SK-N-SH (cell line): Measurements from ENCODE around the gene ULBP2. TPM values are rescaled to one million over a fixed set of nuclear protein-coding genes. Genes with fewer than 3 reads are reported as not detected.
"Not testable (repeated sequence)": the region's sequence is repeated elsewhere in the genome, so short reads cannot be mapped to it uniquely, and the experiment has no call there.

Experiments
- CTCF ChIA-PET: fragments of 300-600, 350-600 bp; formaldehyde crosslinking; extraction: SDS; loops from one replicate; lab custom pipeline; 2021; lab: Yijun Ruan, JAX
- POLR2A ChIA-PET: fragments of 350-600 bp; sonication (Branson Sonifier 250); formaldehyde crosslinking; extraction: SDS; loops from one replicate; lab custom pipeline; 2020; ENCODE audit warnings: antibody characterized with exemption, inconsistent platforms; lab: Yijun Ruan, JAX
- DNase-seq: peaks from one replicate; pipeline ENCODE4 v3.0.0; 2012
- H2AFZ ChIP-seq: fragments of 200-600 bp; sonication (generic); 2 replicates; pipeline ENCODE4 v1.8.1; 2016; ENCODE audit warnings: antibody characterized with exemption, mild to moderate bottlenecking, low read depth
- H3F3A ChIP-seq: fragments of 200-600 bp; sonication (generic); replicated peaks from 2 replicates; pipeline ENCODE3; 2016; ENCODE audit warnings: antibody characterized with exemption, mild to moderate bottlenecking; ENCODE audit not compliant: insufficient read depth
- H3K27ac ChIP-seq, 2 experiments: fragments of 200-500 bp in 1 of 2; fragments of 200-600 bp in 1 of 2; sonication (Bioruptor generic) in 1 of 2; sonication (generic), shearing (Covaris generic) in 1 of 2; 2 replicates each; pipeline versions ENCODE4 v1.5.1 to v1.6.1; 2014 to 2016; ENCODE audit warnings: low read depth in 2 of 2, inconsistent platforms in 1 of 2, low read length in 1 of 2, mild to moderate bottlenecking in 1 of 2, mixed read lengths in 1 of 2
- H3K27me3 ChIP-seq: fragments of 200-600 bp; sonication (generic), shearing (Covaris generic); 2 replicates; pipeline ENCODE4 v1.6.1; 2016; ENCODE audit warnings: mixed run types; ENCODE audit not compliant: insufficient read depth
- H3K36me3 ChIP-seq, 2 experiments: fragments of 200-500 bp in 1 of 2; fragments of 200-600 bp in 1 of 2; sonication (Bioruptor generic) in 1 of 2; sonication (generic) in 1 of 2; replicated peaks in 1 of 2; 2 replicates each; pipeline versions ENCODE3 to v1.5.1; 2014 to 2016; ENCODE audit warnings: low read length in 1 of 2, mild to moderate bottlenecking in 1 of 2; ENCODE audit not compliant: insufficient read depth in 2 of 2, control insufficient read depth in 1 of 2
- H3K4me1 ChIP-seq, 2 experiments: fragments of 200-500 bp in 1 of 2; fragments of 200-600 bp in 1 of 2; sonication (Bioruptor generic) in 1 of 2; sonication (generic), shearing (Covaris generic) in 1 of 2; 2 replicates each; pipeline versions ENCODE4 v1.5.1 to v1.6.1; 2014 to 2016; ENCODE audit warnings: low read depth in 1 of 2, low read length in 1 of 2, mixed run types in 1 of 2; ENCODE audit not compliant: insufficient read depth in 2 of 2, control insufficient read depth in 1 of 2
- H3K4me2 ChIP-seq: fragments of 200-600 bp; sonication (generic), shearing (Covaris generic); 2 replicates; pipeline ENCODE4 v1.6.1; 2017; ENCODE audit warnings: mixed run types
- H3K4me3 ChIP-seq, 2 experiments: fragments of 200-500 bp in 1 of 2; fragments of 200-600 bp in 1 of 2; sonication (Bioruptor generic) in 1 of 2; sonication (generic), shearing (Covaris generic) in 1 of 2; 2 replicates each; pipeline versions ENCODE4 v1.5.1 to v1.8.1; 2014 to 2016; ENCODE audit warnings: low read depth in 2 of 2, inconsistent platforms in 1 of 2, low read length in 1 of 2, mild to moderate bottlenecking in 1 of 2, mixed read lengths in 1 of 2, moderate library complexity in 1 of 2
- H3K79me2 ChIP-seq: fragments of 200-600 bp; sonication (generic); 2 replicates; pipeline ENCODE4 v1.8.1; 2017; ENCODE audit warnings: mild to moderate bottlenecking; ENCODE audit not compliant: insufficient read depth
- H3K9ac ChIP-seq: fragments of 200-600 bp; sonication (generic); 2 replicates; pipeline ENCODE4 v1.6.1; 2017; ENCODE audit warnings: mixed run types
- H3K9me2 ChIP-seq: fragments of 200-600 bp; sonication (generic); 2 replicates; pipeline ENCODE4 v1.6.1; 2017; ENCODE audit warnings: mixed run types
- H3K9me3 ChIP-seq: fragments of 200-600 bp; sonication (generic); 2 replicates; pipeline ENCODE4 v1.6.1; 2017; ENCODE audit warnings: mixed run types, mild to moderate bottlenecking, moderate library complexity
- H4K20me1 ChIP-seq: fragments of 200-600 bp; sonication (generic); 2 replicates; pipeline ENCODE4 v1.6.1; 2017; ENCODE audit warnings: mild to moderate bottlenecking, mixed run types; ENCODE audit not compliant: insufficient read depth
- FOXJ3 ChIP-seq: sonication (generic); formaldehyde crosslinking; IDR thresholded peaks from 2 replicates; pipeline ENCODE4 v1.5.1; 2020; ENCODE audit warnings: mild to moderate bottlenecking, missing genetic modification reagents
- MAX ChIP-seq: IDR thresholded peaks from 2 replicates; pipeline ENCODE4 v1.4.0; 2012; ENCODE audit warnings: low read depth
- MEF2A ChIP-seq: IDR thresholded peaks from 2 replicates; pipeline ENCODE4 v1.4.0; 2012; ENCODE audit warnings: low read depth, borderline replicate concordance
- NFIC ChIP-seq: IDR thresholded peaks from 2 replicates; pipeline ENCODE4 v1.4.0; 2012; ENCODE audit warnings: borderline replicate concordance
- POLR2AphosphoS5 ChIP-seq: IDR thresholded peaks from 2 replicates; pipeline ENCODE4 v1.6.1; 2012; ENCODE audit warnings: low read depth, low read length
- RCOR1 ChIP-seq: fragments of 150-350 bp; IDR thresholded peaks from 2 replicates; pipeline ENCODE4 v1.6.1; 2017; ENCODE audit warnings: antibody characterized with exemption, low read length
- REST ChIP-seq: IDR thresholded peaks from 2 replicates; pipeline ENCODE4 v1.6.1; 2012; ENCODE audit warnings: mild to moderate bottlenecking, low read depth, low read length, moderate library complexity
- RFX5 ChIP-seq: IDR thresholded peaks from 2 replicates; pipeline ENCODE4 v1.6.1; 2012; ENCODE audit warnings: mild to moderate bottlenecking, improper control_type of control experiment, low read length
- RXRA ChIP-seq: IDR thresholded peaks from 2 replicates; pipeline ENCODE4 v1.4.0; 2012; ENCODE audit warnings: low read depth, mild to moderate bottlenecking, borderline replicate concordance
- SMC3 ChIP-seq: IDR thresholded peaks from 2 replicates; pipeline ENCODE4 v1.6.1; 2012; ENCODE audit warnings: low read depth, low read length, improper control_type of control experiment
- TCF12 ChIP-seq: IDR thresholded peaks from 2 replicates; pipeline ENCODE4 v1.4.0; 2012
- TEAD4 ChIP-seq: IDR thresholded peaks from 2 replicates; pipeline ENCODE4 v1.4.0; 2012; ENCODE audit warnings: mild to moderate bottlenecking, borderline replicate concordance; ENCODE audit not compliant: insufficient read depth
- YY1 ChIP-seq: IDR thresholded peaks from 2 replicates; pipeline ENCODE4 v1.4.0; 2012; ENCODE audit warnings: low read depth, mild to moderate bottlenecking
- ZBTB33 ChIP-seq: IDR thresholded peaks from 2 replicates; pipeline ENCODE4 v1.4.0; 2012; ENCODE audit warnings: low read depth, borderline replicate concordance
- WGBS: methylation state at CpG from one replicate; pipeline ENCODE4 v1.1.6; 2017; ENCODE audit warnings: low lambda C conversion rate; 5-methylcytosine and 5-hydroxymethylcytosine counted together
- polyA plus RNA-seq, 3 experiments: library from polyadenylated mRNA; depleted of rRNA; stranded (reverse); fragments of >200 nt; gene quantifications; 2 replicates each; pipeline ENCODE4 v1.2.3, GENCODE V29; 2012
- TF ChIP-seq, protein P1 (sequence below): IDR thresholded peaks from 2 replicates; pipeline ENCODE4; 2012

Gene ULBP2
- polyA plus RNA-seq, 1 of the 3 experiments (the other 2 are of a cell fraction): 5.0 TPM

GRCh38 chr6:149991472-149991795 lies 49.6 kb downstream of the ULBP2 start:
- H3K9me3 ChIP-seq, H3K9me2 ChIP-seq, H3K79me2 ChIP-seq, H2AFZ ChIP-seq, H3F3A ChIP-seq, POLR2A ChIA-PET, H3K4me1 ChIP-seq, CTCF ChIA-PET, DNase-seq, H4K20me1 ChIP-seq, H3K4me2 ChIP-seq, H3K9ac ChIP-seq, H3K27ac ChIP-seq, H3K36me3 ChIP-seq: not testable (repeated sequence)
- Histone ChIP-seq H3K4me3 (peak overlapping the region in 1 of 2 experiments; percentile 19; a peak in 1 of 4 replicates), H3K27me3 (peaks cover 81% of the 10 kb centered on the region)
- WGBS: 0% methylated on average over 2 of the region's 7 CpGs

DNA sequence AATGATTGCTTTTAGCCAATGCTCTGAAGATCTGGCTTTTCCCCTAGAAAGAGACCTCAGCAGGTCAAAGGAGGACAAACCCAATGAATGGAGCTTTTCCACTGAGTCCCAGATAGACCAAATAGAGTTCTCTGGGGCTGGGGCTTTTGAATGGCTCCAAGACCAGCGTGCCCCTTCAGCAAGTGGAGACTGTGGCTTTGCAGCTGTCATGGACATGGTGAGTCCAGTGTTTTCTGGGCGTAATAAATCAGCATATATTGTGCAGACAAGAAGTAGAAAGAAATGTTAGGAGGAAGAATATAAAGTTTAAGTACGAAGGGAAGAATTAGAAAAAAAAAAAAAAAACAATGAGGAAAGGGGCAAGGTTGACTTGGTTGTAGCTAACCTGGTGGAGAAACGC lies 50.0 kb downstream of the ULBP2 start:
- WGBS: 12% methylated on average over 4 of the region's 4 CpGs
- no peaks in the 10 kb centered on the region for H4K20me1 ChIP-seq
- no peaks in the 10 kb centered on the region for H3K79me2 ChIP-seq
- POLR2A ChIA-PET: no interaction called here
- no peaks in the 10 kb centered on the region for H3F3A ChIP-seq
- H3K4me1 ChIP-seq: no peaks in the 10 kb centered on the region
- no peak overlapping the region for H3K27ac ChIP-seq
- H3K36me3 ChIP-seq: no peaks in the 10 kb centered on the region
- no peak overlapping the region for H3K4me3 ChIP-seq
- H3K9me3 ChIP-seq: 0 out of 2 replicates have a peak, but pooled peaks cover 7% of the 10 kb centered on the region
- no peaks in the 10 kb centered on the region for H3K9me2 ChIP-seq
- H3K4me2 ChIP-seq: no peak overlapping the region
- H3K27me3 ChIP-seq: peaks cover 76% of the 10 kb centered on the region
- no peak for TF ChIP-seq RXRA
- TF ChIP-seq RCOR1: no peak
- no peak for TF ChIP-seq TCF12
- TF ChIP-seq REST: no peak
- TF ChIP-seq YY1: no peak
- TF ChIP-seq MEF2A: no peak
- H2AFZ ChIP-seq: no peak overlapping the region
- CTCF ChIA-PET: no interaction called here
- DNase-seq: no peak
- H3K9ac ChIP-seq: no peak overlapping the region

DNA sequence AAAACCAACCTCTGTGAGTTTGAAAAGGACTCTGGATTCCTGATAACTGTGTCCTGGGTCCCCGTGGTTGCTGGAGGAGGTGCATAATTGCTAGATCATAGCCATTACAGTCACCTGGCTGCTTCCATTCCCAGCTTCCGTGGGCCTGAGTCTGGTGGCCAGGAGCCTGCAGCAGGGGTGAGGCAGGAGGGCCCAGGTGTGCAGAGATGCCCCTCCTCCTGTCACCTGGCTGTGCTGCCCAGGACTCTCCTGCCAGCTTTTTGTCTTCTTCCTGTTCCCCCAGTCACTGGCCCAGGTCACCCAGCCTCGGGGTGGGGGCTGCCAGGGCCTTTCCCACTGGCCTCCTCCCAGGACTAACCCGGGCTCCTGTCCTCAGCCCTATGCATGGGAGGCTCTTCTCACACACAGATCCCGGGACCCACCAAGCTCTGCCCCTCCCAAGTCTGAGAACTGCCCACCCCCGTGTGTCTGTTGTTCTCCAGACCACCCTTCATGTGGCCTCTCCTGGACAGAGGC lies 53.5 kb downstream of the ULBP2 start:
- TF ChIP-seq FOXJ3 (CRISPR knock-in tag): no peak
- no peak for TF ChIP-seq NFIC
- no peak for TF ChIP-seq MAX
- no peak for TF ChIP-seq SMC3
- no peak for TF ChIP-seq POLR2AphosphoS5
- TF ChIP-seq, protein P1, sequence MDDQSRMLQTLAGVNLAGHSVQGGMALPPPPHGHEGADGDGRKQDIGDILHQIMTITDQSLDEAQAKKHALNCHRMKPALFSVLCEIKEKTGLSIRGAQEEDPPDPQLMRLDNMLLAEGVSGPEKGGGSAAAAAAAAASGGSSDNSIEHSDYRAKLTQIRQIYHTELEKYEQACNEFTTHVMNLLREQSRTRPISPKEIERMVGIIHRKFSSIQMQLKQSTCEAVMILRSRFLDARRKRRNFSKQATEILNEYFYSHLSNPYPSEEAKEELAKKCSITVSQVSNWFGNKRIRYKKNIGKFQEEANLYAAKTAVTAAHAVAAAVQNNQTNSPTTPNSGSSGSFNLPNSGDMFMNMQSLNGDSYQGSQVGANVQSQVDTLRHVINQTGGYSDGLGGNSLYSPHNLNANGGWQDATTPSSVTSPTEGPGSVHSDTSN: no peak
- no peak for TF ChIP-seq RCOR1
- TF ChIP-seq ZBTB33: no peak
- TF ChIP-seq MEF2A: no peak
- TF ChIP-seq TCF12: no peak
- TF ChIP-seq RFX5: no peak
- TF ChIP-seq RXRA: no peak
- no peak for TF ChIP-seq TEAD4
- TF ChIP-seq, all 33 proteins: peak for 0
- peaks cover 42% of the 10 kb centered on the region for H3K27me3 ChIP-seq

More for the DNA sequence above, 53.5 kb downstream of the ULBP2 start:
- Histone ChIP-seq H3K79me2 (no peaks in the 10 kb centered on the region), H3K9me2 (no peaks in the 10 kb centered on the region), H3K4me3 (no peak overlapping the region), H4K20me1 (no peaks in the 10 kb centered on the region), H3F3A (no peaks in the 10 kb centered on the region), H3K27ac (no peak overlapping the region), H2AFZ (no peak overlapping the region), H3K4me1 (no peaks in the 10 kb centered on the region), H3K4me2 (no peak overlapping the region), H3K9ac (no peak overlapping the region), H3K36me3 (no peaks in the 10 kb centered on the region), H3K9me3 (no peaks in the 10 kb centered on the region)
- 0% methylated on average over 4 of the region's 6 CpGs for WGBS
- no peak for DNase-seq
- ChIA-PET CTCF (interaction anchor here (1.2 to 2.5 kb wide), 2 partner anchors 22 to 820 kb away, joined by 3 to 10 read pairs; no protein-coding TSS in a partner anchor), POLR2A (no interaction called here)
